Gastrocnemius medialis (tissue), 4 donors: Measurements from ENCODE around the gene TRAPPC2. TPM values are rescaled to one million over a fixed set of nuclear protein-coding genes. Genes with fewer than 3 reads are reported as not detected.

Experiments used
- ATAC-seq, 2 donors: fragments of 150-250 bp; one replicate each; pipeline ENCODE4 v1.9.1; 2016
- DNase-seq, 2 donors: peaks; one replicate each; pipeline ENCODE4 v3.0.0-alpha.2; 2019
- H3K27ac ChIP-seq, 4 donors: fragments of 200-600 bp; sonication (generic); 1 replicate in 1 of 4; 2 replicates in 3 of 4; pipeline ENCODE4 v1.5.1; 2016 to 2018; ENCODE audit warnings: mild to moderate bottlenecking in 2 of 4, moderate library complexity in 1 of 4
- H3K27me3 ChIP-seq, 3 donors: fragments of 200-600 bp; sonication (generic) in 2 of 3; 1 replicate in 1 of 3; 2 replicates in 2 of 3; pipeline versions ENCODE4 v1.5.1 to v1.6.0; 2016 to 2019; ENCODE audit warnings: mild to moderate bottlenecking in 1 of 3, moderate library complexity in 1 of 3
- H3K36me3 ChIP-seq, 2 donors: fragments of 200-600 bp; sonication (generic) in 1 of 2; one replicate each; pipeline ENCODE4 v1.5.1; 2017 to 2018
- H3K4me1 ChIP-seq, 2 donors: fragments of 200-600 bp; sonication (generic) in 1 of 2; one replicate each; pipeline ENCODE4 v1.5.1; 2016 to 2017; ENCODE audit warnings: mild to moderate bottlenecking in 2 of 2
- H3K4me3 ChIP-seq, 4 donors: fragments of 200-600 bp; sonication (generic) in 3 of 4; 1 replicate in 1 of 4; 2 replicates in 3 of 4; pipeline ENCODE4 v1.5.1; 2016 to 2019; ENCODE audit warnings: mild to moderate bottlenecking in 2 of 4
- H3K9me3 ChIP-seq, 3 donors: fragments of 200-600 bp; sonication (generic) in 2 of 3; 1 replicate in 1 of 3; 2 replicates in 2 of 3; pipeline ENCODE4 v1.5.1; 2016 to 2019
- CTCF ChIP-seq, 5 experiments: fragments of 450-650 bp in 3 of 5; fragments of 200-600 bp in 2 of 5; sonication (generic) in 2 of 5; IDR thresholded peaks in 4 of 5; conservative IDR thresholded peaks in 1 of 5; 1 replicate in 4 of 5; 2 replicates in 1 of 5; pipeline ENCODE4 v1.5.1; 2016 to 2019; ENCODE audit warnings: antibody characterized with exemption in 5 of 5, mild to moderate bottlenecking in 3 of 5, moderate library complexity in 3 of 5
- POLR2A ChIP-seq, 2 donors: fragments of 450-650 bp; IDR thresholded peaks; one replicate each; pipeline ENCODE4 v1.6.1; 2017; ENCODE audit warnings: antibody characterized with exemption in 2 of 2, mild to moderate bottlenecking in 2 of 2, moderate library complexity in 2 of 2
- in situ Hi-C, 4 donors: fragments of 200-750 bp; cut with MboI; loops; one replicate each; pipeline versions ENCODE4 v1.15.0 to v1.8.0; 2017; ENCODE audit warnings: low sequenced_read_pairs in 4 of 4
- intact Hi-C: fragments of 100-400 bp; cut with DNase I; formaldehyde crosslinking; loops from one replicate; pipeline ENCODE4 v1.15.1; 2023; ENCODE audit warnings: low total_unique reads
- total RNA-seq, 4 donors: library from RNA; depleted of rRNA; stranded (reverse); fragments of >200 nt; gene quantifications; one replicate each; pipeline versions ENCODE4 v1.1.0 to v1.2.3, GENCODE V29; 2016

The TRAPPC2 gene
- total RNA-seq, 4 donors from 2014 or later, result 1.4 to 4.3 (median 2.9) TPM

GRCh38 chrX:13774696-13775095, 40.3 kb upstream of the TRAPPC2 start:
- in situ Hi-C loops, result no loop called here

GRCh38 chrX:13770013-13770535, 35.7 kb upstream of the TRAPPC2 start:
- Histone ChIP-seq H3K4me1 (no peaks in the 10 kb centered on the region), H3K36me3 (peaks cover 0 to 31% of the 10 kb centered on the region in 2 donors), H3K9me3 (no peaks in the 10 kb centered on the region), H3K27me3 (no peaks in the 10 kb centered on the region), H3K27ac (no peak overlapping the region), H3K4me3 (no peak overlapping the region)
- DNase-seq (no peak), ATAC-seq (no peak)
- in situ Hi-C loops, result no loop called here
- TF ChIP-seq CTCF (IDR thresholded peaks at IDR 0.05 in 4 of 5, conservative IDR thresholded peaks at IDR 0.05 in 1 of 5), result no peak
- no peak for TF ChIP-seq POLR2A (IDR thresholded peaks at IDR 0.05)
- intact Hi-C loops, result no loop called here

More at GRCh38 chrX:13774696-13775095, 40.3 kb upstream of the TRAPPC2 start:
- DNase-seq (no peak), ATAC-seq (no peak)
- Histone ChIP-seq H3K4me1 (no peaks in the 10 kb centered on the region), H3K9me3 (no peaks in the 10 kb centered on the region), H3K27ac (no peak overlapping the region), H3K4me3 (no peak overlapping the region), H3K27me3 (no peaks in the 10 kb centered on the region), H3K36me3 (peaks cover 0 to 19% of the 10 kb centered on the region in 2 donors)
- intact Hi-C loops, result no loop called here
- TF ChIP-seq CTCF (IDR thresholded peaks at IDR 0.05 in 4 of 5, conservative IDR thresholded peaks at IDR 0.05 in 1 of 5), result no peak
- TF ChIP-seq POLR2A (IDR thresholded peaks at IDR 0.05), result no peak

GRCh38 chrX:13768939-13769338, 34.5 kb upstream of the TRAPPC2 start:
- in situ Hi-C loops (loop anchor here in 2 of 4 donors (10.0 kb wide), 2 partner anchors 256 to 266 kb away; partner anchors contain the start of gene GEMIN8 (in 1 of the 2)), intact Hi-C loops (no loop called here)
- H3K4me3 ChIP-seq, result no peak overlapping the region
- ATAC-seq (no peak), DNase-seq (no peak)
- no peaks in the 10 kb centered on the region for H3K4me1 ChIP-seq
- TF ChIP-seq POLR2A (IDR thresholded peaks at IDR 0.05) (no peak), CTCF (IDR thresholded peaks at IDR 0.05 in 4 of 5, conservative IDR thresholded peaks at IDR 0.05 in 1 of 5) (no peak)
- peaks cover 0 to 27% of the 10 kb centered on the region in 2 donors for H3K36me3 ChIP-seq
- H3K27ac ChIP-seq, result no peak overlapping the region
- H3K9me3 ChIP-seq, result no peaks in the 10 kb centered on the region
- no peaks in the 10 kb centered on the region for H3K27me3 ChIP-seq

- H3K27me3 ChIP-seq, result no peaks in the 10 kb centered on the region
- in situ Hi-C loops (loop anchor here in 2 of 4 donors (10.0 kb wide), 2 partner anchors 260 to 270 kb away; partner anchors contain the start of gene GEMIN8 (in 1 of the 2)), intact Hi-C loops (no loop called here)
- H3K4me1 ChIP-seq, result no peaks in the 10 kb centered on the region
- no peaks in the 10 kb centered on the region for H3K9me3 ChIP-seq
- peak overlapping the region; percentile 18 to 66 (median 61) for H3K27ac ChIP-seq
- DNase-seq (no peak), ATAC-seq (no peak)
- peaks cover 0 to 25% of the 10 kb centered on the region in 2 donors for H3K36me3 ChIP-seq
- TF ChIP-seq CTCF (IDR thresholded peaks at IDR 0.05 in 4 of 5, conservative IDR thresholded peaks at IDR 0.05 in 1 of 5) (peak in 1 of 5 experiments; percentile 18), POLR2A (IDR thresholded peaks at IDR 0.05) (no peak)
- no peak overlapping the region for H3K4me3 ChIP-seq
Measured at GRCh38 chrX:13764765-13765164, 30.3 kb upstream of the TRAPPC2 start.
